ENCODE results near the gene CMPK1.

Gene CMPK1

GRCh38 chr1:47389731-47390130 lies 56.1 kb downstream of the CMPK1 start:
- no peak overlapping the region for H3K4me2 ChIP-seq (ENCODE audit: low read length)
- H3K27ac ChIP-seq (ENCODE audit: low read length), result no peak overlapping the region
- H3K79me2 ChIP-seq (ENCODE audit: low read length), result no peaks in the 10 kb centered on the region
- H2AFZ ChIP-seq (ENCODE audit: low read depth, low read length), result no peak overlapping the region
- H3K27me3 ChIP-seq (ENCODE audit: low read depth, low read length), result no peaks in the 10 kb centered on the region
- no peak overlapping the region for H3K9ac ChIP-seq (ENCODE audit: low read length)
- no peaks in the 10 kb centered on the region for H3K9me3 ChIP-seq (ENCODE audit: insufficient read depth, low read length)
- TF ChIP-seq EZH2phosphoT487 (IDR thresholded peaks at IDR 0.05; ENCODE audit: low read depth), result no peak
- TF ChIP-seq CTCF (IDR thresholded peaks at IDR 0.05; ENCODE audit: low read depth, low read length), result no peak
- H3K4me1 ChIP-seq (ENCODE audit: low read length), result peaks cover 3% of the 10 kb centered on the region; the same call in 1 of the 2 replicates
- no peaks in the 10 kb centered on the region for H3K36me3 ChIP-seq (replicated peaks; ENCODE audit: low read depth, low read length)
- no peak overlapping the region for H3K4me3 ChIP-seq (ENCODE audit: low read length)
- H4K20me1 ChIP-seq (ENCODE audit: insufficient read depth, low read length), result no peaks in the 10 kb centered on the region

- Histone ChIP-seq H3K27me3 (ENCODE audit: low read depth, low read length) (no peaks in the 10 kb centered on the region), H3K36me3 (replicated peaks; ENCODE audit: low read depth, low read length) (no peaks in the 10 kb centered on the region), H3K4me2 (ENCODE audit: low read length) (no peak overlapping the region), H2AFZ (ENCODE audit: low read depth, low read length) (no peak overlapping the region), H3K9me3 (ENCODE audit: insufficient read depth, low read length) (no peaks in the 10 kb centered on the region), H3K4me3 (ENCODE audit: low read length) (no peak overlapping the region), H3K79me2 (ENCODE audit: low read length) (no peaks in the 10 kb centered on the region), H3K9ac (ENCODE audit: low read length) (no peak overlapping the region), H3K27ac (ENCODE audit: low read length) (no peak overlapping the region), H4K20me1 (ENCODE audit: insufficient read depth, low read length) (no peaks in the 10 kb centered on the region), H3K4me1 (ENCODE audit: low read length) (peaks cover 3% of the 10 kb centered on the region; the same call in 1 of the 2 replicates)
- TF ChIP-seq CTCF (IDR thresholded peaks at IDR 0.05; ENCODE audit: low read depth, low read length), result no peak
- TF ChIP-seq EZH2phosphoT487 (IDR thresholded peaks at IDR 0.05; ENCODE audit: low read depth), result no peak
These were observed 57.3 kb downstream of the CMPK1 start for GRCh38 chr1:47390843-47391242.

- Histone ChIP-seq H2AFZ (ENCODE audit: low read depth, low read length) (no peak overlapping the region), H3K27ac (ENCODE audit: low read length) (no peak overlapping the region), H3K4me2 (ENCODE audit: low read length) (no peak overlapping the region), H3K4me3 (ENCODE audit: low read length) (no peak overlapping the region), H4K20me1 (ENCODE audit: insufficient read depth, low read length) (no peaks in the 10 kb centered on the region), H3K9me3 (ENCODE audit: insufficient read depth, low read length) (no peaks in the 10 kb centered on the region), H3K4me1 (ENCODE audit: low read length) (peaks cover 3% of the 10 kb centered on the region; the same call in 1 of the 2 replicates), H3K79me2 (ENCODE audit: low read length) (no peaks in the 10 kb centered on the region), H3K9ac (ENCODE audit: low read length) (no peak overlapping the region), H3K36me3 (replicated peaks; ENCODE audit: low read depth, low read length) (no peaks in the 10 kb centered on the region), H3K27me3 (ENCODE audit: low read depth, low read length) (no peaks in the 10 kb centered on the region)
- TF ChIP-seq CTCF (IDR thresholded peaks at IDR 0.05; ENCODE audit: low read depth, low read length) (no peak), EZH2phosphoT487 (IDR thresholded peaks at IDR 0.05; ENCODE audit: low read depth) (no peak)
These were observed 59.6 kb downstream of the CMPK1 start for GRCh38 chr1:47393141-47393540.

- Histone ChIP-seq H3K4me1 (ENCODE audit: low read length) (peaks cover 16% of the 10 kb centered on the region), H3K27ac (ENCODE audit: low read length) (no peak overlapping the region), H3K4me2 (ENCODE audit: low read length) (no peak overlapping the region), H4K20me1 (ENCODE audit: insufficient read depth, low read length) (no peaks in the 10 kb centered on the region), H2AFZ (ENCODE audit: low read depth, low read length) (no peak overlapping the region), H3K27me3 (ENCODE audit: low read depth, low read length) (no peaks in the 10 kb centered on the region), H3K9ac (ENCODE audit: low read length) (no peak overlapping the region), H3K4me3 (ENCODE audit: low read length) (no peak overlapping the region), H3K36me3 (replicated peaks; ENCODE audit: low read depth, low read length) (no peaks in the 10 kb centered on the region), H3K79me2 (ENCODE audit: low read length) (no peaks in the 10 kb centered on the region), H3K9me3 (ENCODE audit: insufficient read depth, low read length) (no peaks in the 10 kb centered on the region)
- TF ChIP-seq EZH2phosphoT487 (IDR thresholded peaks at IDR 0.05; ENCODE audit: low read depth), result no peak
- TF ChIP-seq CTCF (IDR thresholded peaks at IDR 0.05; ENCODE audit: low read depth, low read length), result no peak
These were observed 61.8 kb downstream of the CMPK1 start for GRCh38 chr1:47395433-47395832.

Measured in OCI-LY3 (cell line).